HG02852 (cell line): Measurements from ENCODE around the gene SMAD3.
A peak's percentile ranks its signal among the peaks of the same experiment; 100 is the strongest.

Experiments
- ATAC-seq: cut with Tn5 transposase; IDR thresholded peaks from one replicate; pipeline ENCODE4 v1.9.1; 2021; ENCODE audit warnings: mild to moderate bottlenecking, moderate library complexity; ENCODE audit not compliant: unreplicated experiment

Gene SMAD3

DNA sequence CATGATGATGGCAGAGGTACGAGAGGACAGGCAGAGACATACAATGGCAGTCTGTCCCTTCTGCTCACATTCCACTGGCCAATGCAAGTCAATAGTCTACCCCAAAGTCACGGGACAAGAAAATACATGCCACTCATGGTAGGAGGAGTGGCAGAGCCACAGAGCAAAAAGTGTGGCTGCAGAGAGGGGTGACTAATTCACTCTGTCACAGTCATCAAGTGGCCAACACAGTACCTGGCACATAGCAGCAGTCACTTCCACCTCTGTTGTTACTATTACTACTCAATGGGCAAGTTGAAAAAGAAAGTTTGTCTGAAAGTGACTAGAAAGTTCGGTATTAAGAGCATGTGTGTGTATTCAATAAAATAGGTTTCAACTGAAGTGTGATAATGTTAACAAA, 91.4 kb downstream of the SMAD3 start:
- no peak for ATAC-seq

- no peak for ATAC-seq
These were observed 92.3 kb downstream of the SMAD3 start for GRCh38 chr15:67157521-67158252.

DNA sequence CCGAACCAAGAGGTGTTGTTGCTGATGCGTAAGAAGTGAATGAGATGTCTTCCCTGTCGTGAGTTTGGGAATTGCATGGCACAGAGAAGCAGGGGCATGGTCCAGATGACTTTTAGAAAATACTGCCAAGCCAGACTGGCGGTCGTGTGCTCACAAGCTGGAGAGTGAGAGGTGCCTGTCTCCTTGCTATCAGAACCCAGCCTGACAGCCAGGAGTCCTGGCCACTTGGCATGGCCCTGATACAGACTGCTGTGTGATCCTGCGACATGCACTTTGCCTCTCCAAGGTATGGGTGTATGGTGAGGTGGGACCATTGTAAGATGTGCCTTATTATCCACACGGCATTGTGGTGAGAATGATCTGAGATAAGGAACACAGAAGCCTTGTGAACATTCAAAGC, 93.0 kb downstream of the SMAD3 start:
- no peak for ATAC-seq

- ATAC-seq: no peak
These were observed 96.0 kb downstream of the SMAD3 start for GRCh38 chr15:67161412-67161811.

GRCh38 chr15:67161881-67162280, 96.5 kb downstream of the SMAD3 start:
- no peak for ATAC-seq

- no peak for ATAC-seq
These were observed 97.8 kb downstream of the SMAD3 start for GRCh38 chr15:67163180-67163579.

DNA sequence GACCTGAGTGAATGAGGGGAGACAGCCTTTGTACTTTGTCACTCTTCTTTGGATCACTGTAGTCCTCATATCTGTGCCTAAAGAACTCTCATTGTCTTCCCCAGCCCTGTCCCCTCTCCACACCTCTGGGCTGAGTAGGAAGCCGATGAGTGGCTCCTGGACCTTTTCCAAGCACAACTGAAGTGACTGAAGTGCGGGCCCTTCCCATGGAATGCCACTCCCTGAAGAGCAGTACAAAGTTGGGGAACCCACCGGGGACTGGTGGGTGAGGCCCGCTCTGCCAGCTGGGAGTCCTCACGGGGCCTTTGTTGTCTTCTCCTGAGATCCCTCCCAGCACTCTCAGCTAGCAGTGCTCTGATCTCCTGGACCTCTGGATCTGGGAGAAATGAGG, 99.0 kb downstream of the SMAD3 start:
- no peak for ATAC-seq

DNA sequence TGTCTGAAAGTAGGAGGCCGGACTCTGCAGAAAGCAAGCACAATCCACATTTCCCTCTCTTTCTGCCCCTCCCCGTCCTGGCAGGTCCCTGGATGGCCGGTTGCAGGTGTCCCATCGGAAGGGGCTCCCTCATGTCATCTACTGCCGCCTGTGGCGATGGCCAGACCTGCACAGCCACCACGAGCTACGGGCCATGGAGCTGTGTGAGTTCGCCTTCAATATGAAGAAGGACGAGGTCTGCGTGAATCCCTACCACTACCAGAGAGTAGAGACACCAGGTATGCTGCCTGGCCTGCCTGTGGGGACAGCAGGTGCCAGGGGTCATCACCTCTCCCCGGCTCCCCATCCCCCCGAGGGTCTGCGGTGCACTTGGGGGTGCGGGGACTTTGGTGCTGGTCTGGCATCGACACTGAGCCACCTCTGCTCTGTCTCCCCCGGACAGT, 99.4 kb downstream of the SMAD3 start:
- no peak for ATAC-seq

- ATAC-seq: no peak
These were observed 100.2 kb downstream of the SMAD3 start for GRCh38 chr15:67165254-67166253.

GRCh38 chr15:67166280-67167009, 101.0 kb downstream of the SMAD3 start:
- ATAC-seq: no peak

DNA sequence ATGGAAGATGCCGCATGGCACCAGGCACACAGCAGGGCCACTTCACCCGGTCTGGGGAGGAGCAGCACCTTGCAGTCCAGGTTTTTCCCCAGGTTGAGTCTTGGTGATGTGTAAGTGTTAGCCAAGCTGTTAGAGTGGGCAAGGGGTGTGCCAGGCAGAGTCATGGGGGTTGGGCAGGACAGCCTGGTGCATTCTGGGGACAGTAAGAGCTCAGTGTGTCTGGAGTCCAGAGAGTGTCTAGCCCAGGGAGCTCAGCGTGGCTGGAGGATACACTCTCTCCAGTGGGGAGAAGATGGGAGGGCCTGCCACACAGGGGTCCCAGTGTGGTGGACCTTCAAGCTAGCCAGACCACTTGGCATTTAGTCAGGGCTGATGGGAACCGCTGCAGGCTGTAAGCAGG, 101.7 kb downstream of the SMAD3 start:
- no peak for ATAC-seq

GRCh38 chr15:67168694-67169093, 103.3 kb downstream of the SMAD3 start:
- ATAC-seq: no peak

GRCh38 chr15:67170143-67170925, 104.9 kb downstream of the SMAD3 start:
- ATAC-seq: no peak

DNA sequence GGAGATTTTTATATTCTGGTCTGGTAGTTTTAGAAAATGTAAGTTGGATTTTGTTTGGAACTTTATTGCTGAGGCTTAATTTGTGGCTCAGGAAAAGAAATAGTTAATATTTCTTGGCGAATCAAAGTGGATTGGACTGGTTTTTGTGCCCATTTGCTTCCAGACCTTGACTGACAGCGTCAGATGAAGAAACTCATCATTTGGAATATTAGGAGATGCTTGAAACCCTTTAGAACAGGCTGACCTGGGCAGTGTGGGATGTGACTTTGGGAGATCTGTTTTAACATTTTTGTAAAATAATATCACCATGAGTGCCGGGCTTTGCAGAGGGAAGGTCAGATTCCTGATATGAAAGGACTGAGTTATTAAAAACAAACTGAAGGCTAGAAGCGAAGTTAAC, 106.1 kb downstream of the SMAD3 start:
- no peak for ATAC-seq

GRCh38 chr15:67172172-67172571, 106.8 kb downstream of the SMAD3 start:
- ATAC-seq: no peak

GRCh38 chr15:67173005-67173404, 107.6 kb downstream of the SMAD3 start:
- no peak for ATAC-seq

- ATAC-seq: no peak
These were observed 108.4 kb downstream of the SMAD3 start for GRCh38 chr15:67173786-67174185.

GRCh38 chr15:67174446-67174845, 109.0 kb downstream of the SMAD3 start:
- ATAC-seq: no peak

GRCh38 chr15:67174864-67175573, 109.6 kb downstream of the SMAD3 start:
- ATAC-seq: no peak

DNA sequence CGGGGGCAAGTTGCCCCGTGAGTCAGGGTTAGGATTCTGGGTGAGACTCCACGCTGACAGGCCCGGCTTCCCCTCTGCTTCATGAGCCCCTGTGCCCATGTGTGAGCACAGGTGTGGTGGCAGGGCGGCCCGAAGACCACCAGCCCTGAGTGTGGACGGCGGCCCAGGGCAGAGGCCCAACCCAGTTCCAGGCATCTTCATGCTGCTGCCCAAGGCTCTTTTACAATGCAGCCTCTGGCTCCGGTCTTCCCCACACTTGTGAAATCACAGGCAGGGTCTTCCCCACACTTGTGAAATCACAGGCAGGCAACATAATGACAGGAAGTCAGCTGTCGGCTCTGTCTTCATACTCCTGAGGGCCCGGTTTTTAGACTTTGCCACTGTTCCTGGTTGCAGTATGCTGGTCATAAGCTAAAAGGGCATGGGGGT, 110.3 kb downstream of the SMAD3 start:
- ATAC-seq: peak; percentile 74
